Measurements from ENCODE around the gene FBXW8.

Gene FBXW8

DNA sequence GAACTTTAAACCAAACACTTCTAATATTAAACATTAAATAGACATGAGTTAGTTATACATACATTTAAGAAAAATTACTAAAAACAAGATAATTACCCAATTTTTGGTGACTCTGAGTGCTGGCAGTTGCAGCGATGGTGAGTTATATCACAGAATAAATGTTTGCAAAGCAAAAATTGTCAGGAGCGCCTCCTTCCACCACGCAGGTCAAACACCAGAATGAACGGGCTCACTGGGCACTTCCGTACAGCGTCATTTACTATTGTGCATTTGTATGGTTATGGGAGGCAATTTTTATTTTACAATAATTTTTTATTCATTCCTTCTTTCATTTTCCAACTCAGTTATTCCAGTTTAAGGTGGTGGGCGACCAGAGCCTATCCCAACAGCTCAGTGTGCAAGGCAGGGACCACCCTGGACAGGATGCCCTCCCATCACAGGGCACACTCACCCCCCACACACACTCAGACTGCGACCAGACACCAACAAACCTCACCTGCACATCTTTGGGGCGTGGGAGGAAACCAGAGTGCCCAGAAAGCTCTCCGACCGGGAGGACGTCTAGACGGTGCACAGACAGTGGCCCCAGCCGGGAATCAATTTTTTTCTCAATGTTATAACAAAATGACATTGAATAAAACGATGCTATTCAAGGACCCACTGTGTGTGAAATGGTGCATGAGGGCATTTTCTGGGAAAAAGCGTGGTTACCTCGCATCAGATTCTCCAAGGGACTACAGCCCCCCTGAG lies 121.3 kb downstream of the FBXW8 start:
- Histone ChIP-seq H3K4me1 (ENCODE audit: control insufficient read depth, insufficient read depth, low read length) (no peaks in the 10 kb centered on the region), H3K4me3 (ENCODE audit: low read depth, low read length) (no peak overlapping the region), H3K27ac (ENCODE audit: extremely low read depth, low read depth, low read length) (no peak overlapping the region), H3K9me3 (ENCODE audit: control insufficient read depth, insufficient read depth, low read depth, low read length) (no peaks in the 10 kb centered on the region), H3K36me3 (ENCODE audit: control insufficient read depth in 2 of 2, insufficient read depth in 1 of 2, low read length in 2 of 2) (peaks cover 0 to 24% of the 10 kb centered on the region in 2 experiments; a peak in 2 of 3 replicates)
- no peak for TF ChIP-seq ZNF37A (tag by site-specific recombination; IDR thresholded peaks at IDR 0.05)
- TF ChIP-seq ZNF48 (tag by site-specific recombination; IDR thresholded peaks at IDR 0.05): no peak
- no peak for TF ChIP-seq ZNF585B (tag by site-specific recombination; IDR thresholded peaks at IDR 0.05)
- CTCF ChIA-PET: interaction anchor here (0.5 to 0.8 kb wide), 2 partner anchors 104 to 1033 kb away, joined by 3 to 4 read pairs; no protein-coding TSS in a partner anchor
- POLR2A ChIA-PET: no interaction called here

DNA sequence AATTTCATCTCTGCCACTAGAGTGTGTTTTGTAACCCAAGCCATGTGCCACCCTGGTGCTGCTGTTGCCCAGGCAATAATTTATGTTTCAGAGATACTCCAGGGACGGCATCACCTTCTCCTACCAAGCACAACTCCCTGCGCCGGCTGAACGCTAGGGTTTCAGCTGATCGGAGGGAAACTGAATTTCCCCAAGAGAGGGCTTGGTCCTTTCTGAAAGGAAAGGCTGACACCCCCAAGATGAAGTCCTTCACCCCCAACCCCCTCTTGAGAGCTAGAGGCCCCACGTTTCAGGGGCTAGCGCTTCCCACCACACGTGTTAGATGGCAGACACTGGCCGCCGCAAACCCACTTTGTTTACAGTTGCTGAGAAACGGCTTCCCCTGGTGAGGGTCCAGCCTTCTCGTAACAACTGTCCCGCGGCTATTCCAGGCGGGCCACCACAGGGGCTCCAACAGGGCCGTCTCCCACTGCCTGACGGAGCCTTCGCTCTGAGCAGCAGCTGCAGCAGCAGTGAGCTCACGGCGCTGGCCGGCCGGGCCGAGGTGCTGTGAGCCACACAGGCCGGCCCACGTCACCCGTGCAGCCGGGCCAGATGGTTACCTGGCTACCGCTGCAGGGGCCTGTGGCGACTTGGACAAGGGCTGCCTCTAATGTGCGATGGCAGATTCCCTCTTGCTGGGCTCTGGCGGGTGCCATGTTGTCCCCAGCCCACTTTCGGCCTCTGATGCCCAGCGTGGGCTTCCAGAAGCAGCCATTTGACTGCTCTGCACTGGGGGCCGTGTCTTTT lies 122.0 kb downstream of the FBXW8 start:
- TF ChIP-seq SP7 (tag by site-specific recombination; IDR thresholded peaks at IDR 0.05) (no peak), ZNF701 (tag by site-specific recombination; IDR thresholded peaks at IDR 0.05) (no peak), ZNF629 (tag by site-specific recombination; IDR thresholded peaks at IDR 0.05) (no peak), ZNF175 (tag by site-specific recombination; IDR thresholded peaks at IDR 0.05) (no peak), ZSCAN16 (tag by site-specific recombination; IDR thresholded peaks at IDR 0.05) (no peak), ZNF837 (tag by site-specific recombination; IDR thresholded peaks at IDR 0.05) (no peak)
- TF ChIP-seq, protein P1, sequence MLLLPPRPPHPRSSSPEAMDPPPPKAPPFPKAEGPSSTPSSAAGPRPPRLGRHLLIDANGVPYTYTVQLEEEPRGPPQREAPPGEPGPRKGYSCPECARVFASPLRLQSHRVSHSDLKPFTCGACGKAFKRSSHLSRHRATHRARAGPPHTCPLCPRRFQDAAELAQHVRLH (tag by site-specific recombination; IDR thresholded peaks at IDR 0.05): no peak
- TF ChIP-seq, protein P2, sequence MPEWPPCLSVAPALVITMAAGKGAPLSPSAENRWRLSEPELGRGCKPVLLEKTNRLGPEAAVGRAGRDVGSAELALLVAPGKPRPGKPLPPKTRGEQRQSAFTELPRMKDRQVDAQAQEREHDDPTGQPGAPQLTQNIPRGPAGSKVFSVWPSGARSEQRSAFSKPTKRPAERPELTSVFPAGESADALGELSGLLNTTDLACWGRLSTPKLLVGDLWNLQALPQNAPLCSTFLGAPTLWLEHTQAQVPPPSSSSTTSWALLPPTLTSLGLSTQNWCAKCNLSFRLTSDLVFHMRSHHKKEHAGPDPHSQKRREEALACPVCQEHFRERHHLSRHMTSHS (tag by site-specific recombination; IDR thresholded peaks at IDR 0.05): no peak
- TF ChIP-seq, protein P3, sequence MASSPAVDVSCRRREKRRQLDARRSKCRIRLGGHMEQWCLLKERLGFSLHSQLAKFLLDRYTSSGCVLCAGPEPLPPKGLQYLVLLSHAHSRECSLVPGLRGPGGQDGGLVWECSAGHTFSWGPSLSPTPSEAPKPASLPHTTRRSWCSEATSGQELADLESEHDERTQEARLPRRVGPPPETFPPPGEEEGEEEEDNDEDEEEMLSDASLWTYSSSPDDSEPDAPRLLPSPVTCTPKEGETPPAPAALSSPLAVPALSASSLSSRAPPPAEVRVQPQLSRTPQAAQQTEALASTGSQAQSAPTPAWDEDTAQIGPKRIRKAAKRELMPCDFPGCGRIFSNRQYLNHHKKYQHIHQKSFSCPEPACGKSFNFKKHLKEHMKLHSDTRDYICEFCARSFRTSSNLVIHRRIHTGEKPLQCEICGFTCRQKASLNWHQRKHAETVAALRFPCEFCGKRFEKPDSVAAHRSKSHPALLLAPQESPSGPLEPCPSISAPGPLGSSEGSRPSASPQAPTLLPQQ (tag by site-specific recombination; IDR thresholded peaks at IDR 0.05): no peak
- ChIA-PET CTCF (interaction anchor here (2.1 kb wide), 1 partner anchor 87 kb away, joined by 11 read pairs; no protein-coding TSS in a partner anchor), POLR2A (interaction anchor here (1.2 kb wide), 1 partner anchor 15 kb away, joined by 3 read pairs; no protein-coding TSS in a partner anchor)
- H3K4me1 ChIP-seq (ENCODE audit: control insufficient read depth, insufficient read depth, low read length): no peaks in the 10 kb centered on the region
- H3K4me3 ChIP-seq (ENCODE audit: low read depth, low read length): no peak overlapping the region
- H3K27ac ChIP-seq (ENCODE audit: extremely low read depth, low read depth, low read length): no peak overlapping the region
- H3K9me3 ChIP-seq (ENCODE audit: control insufficient read depth, insufficient read depth, low read depth, low read length): no peaks in the 10 kb centered on the region
- peaks cover 0 to 17% of the 10 kb centered on the region in 2 experiments; a peak in 2 of 3 replicates for H3K36me3 ChIP-seq (ENCODE audit: control insufficient read depth in 2 of 2, insufficient read depth in 1 of 2, low read length in 2 of 2)

DNA sequence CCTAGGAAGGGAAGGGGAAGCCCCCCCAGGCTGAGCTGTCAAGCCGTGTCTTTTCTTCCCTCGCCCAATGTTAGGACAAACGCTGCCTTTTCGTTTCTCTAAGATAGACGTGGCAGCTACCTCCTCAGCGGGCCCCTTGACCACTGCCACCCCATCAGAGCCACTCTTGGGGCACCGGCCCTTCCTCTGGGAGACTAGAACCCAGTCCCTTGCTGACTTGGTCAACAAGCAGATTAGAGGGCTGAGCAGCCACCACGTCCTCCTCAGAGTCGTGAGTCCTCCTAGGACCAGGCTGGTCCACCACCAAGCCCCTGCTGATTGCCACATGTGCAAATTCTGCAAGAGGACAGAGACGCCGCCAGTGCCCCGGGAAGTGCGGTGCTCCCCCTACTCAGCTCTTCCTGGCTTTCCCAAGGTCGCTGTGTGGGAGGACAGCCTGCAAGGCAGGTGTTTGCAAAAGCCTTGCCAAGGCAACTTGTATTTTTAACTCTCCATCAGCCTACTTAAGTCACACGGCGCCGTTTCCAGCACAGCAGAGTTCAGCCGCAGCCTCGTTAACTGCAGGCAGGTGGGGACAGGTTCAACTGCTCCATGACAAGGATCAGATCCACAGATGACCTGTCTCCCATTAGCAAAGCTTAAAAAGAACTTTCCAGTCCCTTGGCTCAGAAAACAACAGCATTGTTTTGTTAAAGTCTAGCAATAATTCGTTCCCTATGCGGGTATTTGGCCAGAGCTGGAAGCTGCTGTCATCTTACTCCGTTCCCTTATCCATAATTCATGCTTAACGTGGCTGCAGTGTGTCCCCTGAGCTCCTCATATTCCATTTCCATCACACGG lies 122.9 kb downstream of the FBXW8 start:
- ChIA-PET CTCF (interaction anchor here (0.5 to 2.1 kb wide), 2 partner anchors 20 to 86 kb away, joined by 3 to 11 read pairs; no protein-coding TSS in a partner anchor), POLR2A (interaction anchor here (1.2 kb wide), 1 partner anchor 16 kb away, joined by 3 read pairs; no protein-coding TSS in a partner anchor)
- Histone ChIP-seq H3K4me3 (ENCODE audit: low read depth, low read length) (no peak overlapping the region), H3K9me3 (ENCODE audit: control insufficient read depth, insufficient read depth, low read depth, low read length) (no peaks in the 10 kb centered on the region), H3K36me3 (ENCODE audit: control insufficient read depth in 2 of 2, insufficient read depth in 1 of 2, low read length in 2 of 2) (peaks cover 0 to 9% of the 10 kb centered on the region in 2 experiments; a peak in 2 of 3 replicates), H3K4me1 (ENCODE audit: control insufficient read depth, insufficient read depth, low read length) (no peaks in the 10 kb centered on the region), H3K27ac (ENCODE audit: extremely low read depth, low read depth, low read length) (no peak overlapping the region)
- TF ChIP-seq ZIC2 (tag by site-specific recombination; IDR thresholded peaks at IDR 0.05) (no peak), ZNF302 (tag by site-specific recombination; IDR thresholded peaks at IDR 0.05; ENCODE audit: low read depth) (no peak), ZNF747 (tag by site-specific recombination; IDR thresholded peaks at IDR 0.05) (no peak), ZNF311 (tag by site-specific recombination; IDR thresholded peaks at IDR 0.05; ENCODE audit: borderline replicate concordance) (no peak), YY1 (tag by site-specific recombination; IDR thresholded peaks at IDR 0.05) (no peak), ZNF174 (tag by site-specific recombination; IDR thresholded peaks at IDR 0.05) (no peak)
